ENCODE data around the gene UBR4. TPM values are rescaled to one million over a fixed set of nuclear protein-coding genes. Genes with fewer than 3 reads are reported as not detected.

The UBR4 gene
- polyA plus RNA-seq, 1 experiment: 80.0 TPM

DNA sequence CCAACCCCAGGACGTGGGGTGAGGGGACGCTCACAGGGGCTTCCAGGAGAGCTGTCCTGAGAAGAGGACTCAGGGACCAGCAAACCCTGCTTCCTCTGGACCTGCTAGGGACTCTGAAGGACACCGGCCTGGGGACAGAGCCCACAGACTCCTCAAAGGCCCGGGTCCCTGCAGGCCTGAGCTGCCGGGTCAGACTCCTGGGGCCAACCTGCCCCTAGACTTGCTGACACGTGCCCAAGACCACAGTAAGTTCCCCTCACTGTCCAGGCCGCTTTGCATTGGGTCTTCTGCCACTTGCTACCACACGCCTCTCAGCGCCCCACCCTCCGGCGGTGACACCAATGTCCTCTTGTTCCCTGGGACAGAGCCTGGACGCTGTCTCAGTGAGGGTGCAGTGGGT, 146.9 kb downstream of the UBR4 start:
- Histone ChIP-seq H3K4me3 (ENCODE audit: low read depth, low read length) (no peak overlapping the region), H3K27me3 (ENCODE audit: control insufficient read depth, insufficient read depth, low read length) (peaks cover 5% of the 10 kb centered on the region), H3K36me3 (ENCODE audit: control insufficient read depth, insufficient read depth, low read length) (no peaks in the 10 kb centered on the region)
- TF ChIP-seq, protein P1, sequence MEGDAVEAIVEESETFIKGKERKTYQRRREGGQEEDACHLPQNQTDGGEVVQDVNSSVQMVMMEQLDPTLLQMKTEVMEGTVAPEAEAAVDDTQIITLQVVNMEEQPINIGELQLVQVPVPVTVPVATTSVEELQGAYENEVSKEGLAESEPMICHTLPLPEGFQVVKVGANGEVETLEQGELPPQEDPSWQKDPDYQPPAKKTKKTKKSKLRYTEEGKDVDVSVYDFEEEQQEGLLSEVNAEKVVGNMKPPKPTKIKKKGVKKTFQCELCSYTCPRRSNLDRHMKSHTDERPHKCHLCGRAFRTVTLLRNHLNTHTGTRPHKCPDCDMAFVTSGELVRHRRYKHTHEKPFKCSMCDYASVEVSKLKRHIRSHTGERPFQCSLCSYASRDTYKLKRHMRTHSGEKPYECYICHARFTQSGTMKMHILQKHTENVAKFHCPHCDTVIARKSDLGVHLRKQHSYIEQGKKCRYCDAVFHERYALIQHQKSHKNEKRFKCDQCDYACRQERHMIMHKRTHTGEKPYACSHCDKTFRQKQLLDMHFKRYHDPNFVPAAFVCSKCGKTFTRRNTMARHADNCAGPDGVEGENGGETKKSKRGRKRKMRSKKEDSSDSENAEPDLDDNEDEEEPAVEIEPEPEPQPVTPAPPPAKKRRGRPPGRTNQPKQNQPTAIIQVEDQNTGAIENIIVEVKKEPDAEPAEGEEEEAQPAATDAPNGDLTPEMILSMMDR (IDR thresholded peaks at IDR 0.05; ENCODE audit: insufficient read depth, low read depth, low read length): no peak
- no peak for DNase-seq (ENCODE audit: low read depth)
- ChIA-PET POLR2A (no interaction called here), CTCF (interaction anchor here (1.5 kb wide), 1 partner anchor 150 kb away, joined by 3 read pairs; no protein-coding TSS in a partner anchor)

DNA sequence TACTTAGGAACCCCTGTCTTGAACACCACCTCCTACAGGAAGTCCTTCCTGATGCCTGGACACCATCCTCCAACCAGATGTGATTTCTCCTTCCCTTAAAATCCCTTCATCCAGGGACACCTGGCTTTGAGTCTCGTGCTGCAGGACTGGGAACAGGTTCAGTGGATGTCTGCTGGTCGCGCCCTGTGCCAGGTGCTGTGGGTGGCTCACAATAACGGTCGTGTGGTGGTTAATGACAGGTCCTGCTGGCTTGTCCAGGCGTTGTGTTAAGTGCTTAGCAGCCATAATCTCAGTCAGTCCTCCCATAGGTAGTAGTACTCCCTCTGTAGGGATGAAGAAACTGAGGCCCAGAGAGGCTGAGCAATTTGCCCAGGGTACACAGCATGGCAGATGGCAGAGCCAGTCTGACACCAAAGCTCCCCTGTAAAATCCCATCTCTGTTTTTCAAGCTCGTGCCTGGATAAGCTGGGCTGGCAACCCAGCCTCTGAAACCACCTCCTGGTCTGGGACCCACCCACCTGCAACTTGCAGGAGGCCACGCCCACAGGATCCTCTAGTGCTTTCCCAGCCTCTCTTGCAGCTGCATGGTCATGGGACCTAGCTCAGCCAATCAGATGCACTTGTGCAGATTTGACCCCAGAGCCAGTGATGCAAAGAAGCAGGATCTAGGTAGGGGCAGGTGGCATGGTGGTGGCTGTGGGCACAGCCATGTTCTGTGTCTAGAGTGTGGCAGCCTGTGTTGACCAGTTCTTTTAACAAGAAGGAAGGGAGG, 147.6 kb downstream of the UBR4 start:
- Histone ChIP-seq H3K4me3 (ENCODE audit: low read depth, low read length) (no peak overlapping the region), H3K36me3 (ENCODE audit: control insufficient read depth, insufficient read depth, low read length) (no peaks in the 10 kb centered on the region), H3K27me3 (ENCODE audit: control insufficient read depth, insufficient read depth, low read length) (peaks cover 5% of the 10 kb centered on the region)
- TF ChIP-seq, protein P1 (IDR thresholded peaks at IDR 0.05; ENCODE audit: insufficient read depth, low read depth, low read length): no peak
- CTCF ChIA-PET: interaction anchor here (1.5 kb wide), 1 partner anchor 150 kb away, joined by 3 read pairs; no protein-coding TSS in a partner anchor
- POLR2A ChIA-PET: no interaction called here
- no peak for DNase-seq (ENCODE audit: low read depth)

DNA sequence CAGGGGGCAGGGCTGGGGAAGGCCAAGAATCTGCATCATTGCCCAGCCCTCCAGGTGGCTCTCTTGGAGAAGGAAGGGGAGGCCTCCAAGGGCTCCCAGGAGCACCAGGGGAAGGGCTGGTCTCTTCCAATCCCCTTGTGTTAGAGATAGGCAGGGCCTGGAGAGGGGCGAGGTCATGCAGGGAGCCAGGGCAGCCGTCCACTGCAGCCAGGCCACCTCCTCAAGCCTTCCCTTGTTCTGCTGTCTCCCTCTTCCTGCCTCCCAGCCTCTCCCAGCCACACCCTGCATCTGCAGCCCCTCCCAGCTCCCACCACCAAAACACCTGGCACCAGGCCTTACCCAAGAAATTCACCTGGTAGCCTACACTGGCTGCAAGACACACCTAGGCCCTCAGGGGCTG, 148.3 kb downstream of the UBR4 start:
- no peaks in the 10 kb centered on the region for H3K36me3 ChIP-seq (ENCODE audit: control insufficient read depth, insufficient read depth, low read length)
- ChIA-PET POLR2A (no interaction called here), CTCF (no interaction called here)
- H3K27me3 ChIP-seq (ENCODE audit: control insufficient read depth, insufficient read depth, low read length): peaks cover 5% of the 10 kb centered on the region
- TF ChIP-seq, protein P1 (IDR thresholded peaks at IDR 0.05; ENCODE audit: insufficient read depth, low read depth, low read length): no peak
- no peak overlapping the region for H3K4me3 ChIP-seq (ENCODE audit: low read depth, low read length)
- DNase-seq (ENCODE audit: low read depth): no peak

DNA sequence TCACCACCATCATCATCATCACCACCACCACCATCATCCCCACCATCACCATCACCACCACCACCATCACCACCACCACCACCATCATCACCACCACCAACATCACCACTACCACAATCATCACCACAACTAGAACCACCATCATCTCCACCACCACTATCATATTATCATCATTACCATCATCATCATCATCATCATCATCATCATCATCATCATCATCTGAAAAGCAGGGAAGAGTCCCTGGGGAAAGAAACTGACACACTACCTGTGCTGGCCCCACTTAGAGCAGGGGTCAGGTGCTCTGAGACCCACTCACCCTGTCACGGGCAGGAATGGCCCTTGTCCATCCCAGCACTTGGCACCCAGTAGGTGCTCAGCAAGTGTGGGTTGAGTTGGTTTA, 148.7 kb downstream of the UBR4 start:
- TF ChIP-seq, protein P1 (IDR thresholded peaks at IDR 0.05; ENCODE audit: insufficient read depth, low read depth, low read length): no peak
- Histone ChIP-seq H3K4me3 (ENCODE audit: low read depth, low read length) (no peak overlapping the region), H3K27me3 (ENCODE audit: control insufficient read depth, insufficient read depth, low read length) (peaks cover 5% of the 10 kb centered on the region), H3K36me3 (ENCODE audit: control insufficient read depth, insufficient read depth, low read length) (no peaks in the 10 kb centered on the region)
- DNase-seq (ENCODE audit: low read depth): no peak
- ChIA-PET POLR2A (no interaction called here), CTCF (no interaction called here)

DNA sequence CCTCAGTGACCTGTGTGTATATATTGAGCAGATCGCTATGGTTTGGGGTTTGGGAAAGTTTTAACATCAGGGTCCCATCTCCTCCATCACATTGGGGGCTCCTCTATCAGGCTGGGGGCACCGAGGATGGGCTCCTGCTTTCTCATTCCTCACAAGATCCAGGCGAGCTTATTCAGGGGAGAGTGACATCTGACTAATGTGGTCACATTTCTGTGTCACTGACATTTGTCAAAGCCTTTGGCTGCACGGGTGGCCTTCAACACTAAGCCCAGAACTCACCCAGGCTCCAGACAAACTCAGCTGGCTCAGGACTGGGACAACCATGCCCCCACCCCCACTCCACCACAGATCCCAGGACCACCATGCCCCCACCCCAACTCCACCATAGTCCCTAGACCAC, 150.3 kb downstream of the UBR4 start:
- TF ChIP-seq, protein P1 (IDR thresholded peaks at IDR 0.05; ENCODE audit: insufficient read depth, low read depth, low read length): no peak
- peaks cover 9% of the 10 kb centered on the region for H3K27me3 ChIP-seq (ENCODE audit: control insufficient read depth, insufficient read depth, low read length)
- H3K4me3 ChIP-seq (ENCODE audit: low read depth, low read length): no peak overlapping the region
- ChIA-PET POLR2A (no interaction called here), CTCF (interaction anchor here (1.2 to 1.8 kb wide), 2 partner anchors 153 to 176 kb away, joined by 3 to 4 read pairs; no protein-coding TSS in a partner anchor)
- no peak for DNase-seq (ENCODE audit: low read depth)
- H3K36me3 ChIP-seq (ENCODE audit: control insufficient read depth, insufficient read depth, low read length): no peaks in the 10 kb centered on the region

Data from BJ (cell line).